K562 (cell line): ENCODE results near the gene DYNC2H1.

Experiments used
- BCOR ChIP-seq: fragments of 450-650 bp; IDR thresholded peaks from 2 replicates; pipeline ENCODE4 v1.6.1; 2016
- CTCF ChIP-seq, 3 experiments: IDR thresholded peaks in 2 of 3; conservative IDR thresholded peaks in 1 of 3; 2 replicates each; pipeline ENCODE4 v1.5.1; 2011 to 2012; ENCODE audit warnings: low read length in 3 of 3, mild to moderate bottlenecking in 3 of 3, control low read depth in 2 of 3, improper control_type of control experiment in 1 of 3, inconsistent platforms in 1 of 3, low read depth in 1 of 3, mixed read lengths in 1 of 3, moderate library complexity in 1 of 3; ENCODE audit not compliant: insufficient read depth in 2 of 3
- MAX ChIP-seq: sonication (generic); formaldehyde crosslinking; IDR thresholded peaks from 2 replicates; pipeline ENCODE4 v1.9.0; 2022; ENCODE audit warnings: mild to moderate bottlenecking, missing genetic modification reagents
- RAD51 ChIP-seq: fragments of 450-650 bp; IDR thresholded peaks from 2 replicates; pipeline ENCODE4 v1.7.1; 2016; ENCODE audit warnings: low read depth, mild to moderate bottlenecking, borderline replicate concordance
- ZBTB11 ChIP-seq, 3 experiments: fragments of 200-800 bp in 1 of 3; fragments of 250-450 bp in 1 of 3; fragments of 450-650 bp in 1 of 3; sonication (Bioruptor Pico) in 1 of 3; sonication (Bioruptor generic) in 1 of 3; formaldehyde crosslinking in 1 of 3; IDR thresholded peaks; 2 replicates each; pipeline versions ENCODE4 v1.6.1 to v1.8.0; 2016 to 2022; ENCODE audit warnings: mild to moderate bottlenecking in 2 of 3, missing genetic modification characterization in 2 of 3, missing compliant biosample characterization in 1 of 3, moderate library complexity in 1 of 3
- ZNF24 ChIP-seq: fragments of 450-650 bp; IDR thresholded peaks from 2 replicates; pipeline ENCODE4 v1.6.1; 2016

- TF ChIP-seq MAX (CRISPR knock-in tag) (no peak), ZNF24 (no peak), ZBTB11 (CRISPR knock-in tag; IDR thresholded peaks at IDR 0.05) (no peak), BCOR (no peak), CTCF (IDR thresholded peaks at IDR 0.05 in 2 of 3, conservative IDR thresholded peaks at IDR 0.05 in 1 of 3; ENCODE audit: insufficient read depth in 2 of 3, low read depth in 1 of 3, low read length in 3 of 3) (no peak), RAD51 (no peak)
These were observed 48.3 kb downstream of the DYNC2H1 start for GRCh38 chr11:103157542-103157941.
